ENCODE results near the gene SLC27A5.
"Not testable (repeated sequence)": the region's sequence is repeated elsewhere in the genome, so short reads cannot be mapped to it uniquely, and the experiment has no call there.

Gene SLC27A5

GRCh38 chr19:58466760-58467589 lies 44.8 kb downstream of the SLC27A5 start, which contains the start of gene ZNF324:
TSS of gene ZNF324 (plus strand) at chr19:58467080. CDS start at chr19:58469186, 2,106 bp downstream.
- DNase-seq, result peak; percentile 75

GRCh38 chr19:58466089-58466759 lies 45.6 kb downstream of the SLC27A5 start:
- DNase-seq, result no peak

DNA sequence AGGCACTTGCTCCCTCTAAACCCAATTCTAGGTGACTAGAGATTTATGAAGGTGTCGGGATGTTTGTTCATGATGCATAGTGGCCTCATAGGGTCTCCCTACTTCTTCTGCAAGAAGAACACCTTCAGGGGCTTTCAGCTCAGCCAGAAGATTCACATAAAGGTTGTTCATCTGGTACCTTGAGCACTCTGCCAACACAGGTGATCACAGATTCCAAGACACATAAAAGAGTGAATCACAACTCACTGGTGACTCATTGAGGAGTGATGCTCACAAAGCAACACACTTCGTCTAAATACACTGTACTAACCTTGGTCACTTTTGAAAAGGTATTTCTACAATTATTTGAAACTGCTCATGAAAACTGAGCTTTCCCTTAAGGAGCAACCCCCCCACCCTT lies 51.8 kb downstream of the SLC27A5 start:
- no peak for DNase-seq

- DNase-seq, result no peak
These were observed 55.7 kb downstream of the SLC27A5 start for GRCh38 chr19:58456111-58456510.

- DNase-seq, result no peak
These were observed 56.5 kb downstream of the SLC27A5 start for GRCh38 chr19:58455306-58455705.

GRCh38 chr19:58453743-58454142 lies 58.0 kb downstream of the SLC27A5 start:
- no peak for DNase-seq

GRCh38 chr19:58451358-58452101 lies 60.3 kb downstream of the SLC27A5 start, which contains the start of gene ZNF324B:
TSS of gene ZNF324B (plus strand) at chr19:58451622. CDS start at chr19:58453702, 2,080 bp downstream.
- DNase-seq, result peak; percentile 76

DNA sequence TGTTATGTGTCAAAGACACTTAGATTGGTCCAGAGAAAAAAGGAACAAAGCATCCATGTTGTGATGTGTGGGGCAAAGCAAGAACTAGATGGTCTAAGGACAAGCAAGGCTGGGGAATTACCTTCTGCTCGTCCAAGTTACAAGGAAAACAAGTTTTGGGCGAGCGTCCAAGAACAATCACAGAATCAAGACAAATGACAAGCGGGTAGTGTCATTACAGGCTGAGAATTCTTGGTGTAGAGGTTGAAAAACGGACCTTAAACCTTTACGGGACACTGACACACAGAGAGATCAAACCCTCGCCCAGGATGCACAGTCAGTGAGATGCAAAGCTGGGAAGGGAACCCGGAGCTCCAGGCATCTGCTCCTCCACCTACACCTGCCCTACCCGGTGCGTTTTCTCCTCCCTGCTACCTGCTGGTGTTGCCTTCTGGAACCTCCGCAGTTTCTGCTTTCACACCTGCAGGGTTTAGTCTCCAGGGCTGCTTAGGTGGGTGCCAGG lies 60.9 kb downstream of the SLC27A5 start:
- no peak for DNase-seq

DNA sequence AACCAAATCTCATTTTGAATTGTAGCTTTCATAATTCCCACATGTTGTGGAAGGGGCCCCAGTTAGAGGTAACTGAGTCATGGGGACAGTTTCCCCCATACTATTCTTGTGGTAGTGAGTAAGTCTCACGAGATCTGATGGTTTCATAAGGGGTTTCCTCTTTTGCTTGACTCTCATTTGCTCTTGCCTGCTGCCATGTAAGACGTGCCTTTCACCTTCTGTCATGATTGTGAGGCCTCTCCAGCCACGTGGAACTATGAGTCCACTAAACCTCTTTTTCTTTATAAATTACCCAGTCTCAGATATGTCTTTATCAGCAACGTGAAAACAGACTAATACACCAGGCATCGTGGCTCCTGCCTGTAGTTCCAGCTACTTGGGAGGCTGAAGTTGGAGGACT lies 61.8 kb downstream of the SLC27A5 start:
- not testable (repeated sequence) for DNase-seq

- DNase-seq, result not testable (repeated sequence)
These were observed 62.9 kb downstream of the SLC27A5 start for GRCh38 chr19:58448860-58449259.
